Measurements from ENCODE around the gene HABP4. TPM values are rescaled to one million over a fixed set of nuclear protein-coding genes. Genes with fewer than 3 reads are reported as not detected.

Gene HABP4
- total RNA-seq, 4 donors from 2014 or later, result 18.4 to 24.1 (median 20.8) TPM

- intact Hi-C loops (cut with DNase I), result loop anchor here (10.0 kb wide), 1 partner anchor 49 kb away; no protein-coding TSS in a partner anchor
- Histone ChIP-seq H3K27ac (peak overlapping the region in 2 of 3 donors; percentile 64 to 65), H3K27me3 (no peaks in the 10 kb centered on the region), H3K36me3 (no peaks in the 10 kb centered on the region), H3K4me1 (peaks cover 11 to 39% of the 10 kb centered on the region in 2 donors), H3K4me3 (replicated peaks in 1 of 3) (no peak overlapping the region), H3K9me3 (no peaks in the 10 kb centered on the region)
- 77 to 84% methylated on average over 5 of the region's 5 CpGs for WGBS, 2 donors
- no peak for TF ChIP-seq POLR2A (IDR thresholded peaks at IDR 0.05)
- no peak for TF ChIP-seq CTCF (IDR thresholded peaks at IDR 0.05)
- no peak for DNase-seq
Observed at GRCh38 chr9:96515621-96516470, 65.9 kb downstream of the HABP4 start.

- H3K27ac ChIP-seq, result no peak overlapping the region
- TF ChIP-seq CTCF (IDR thresholded peaks at IDR 0.05) (no peak), POLR2A (IDR thresholded peaks at IDR 0.05) (no peak)
- H3K9me3 ChIP-seq, result no peaks in the 10 kb centered on the region
- H3K27me3 ChIP-seq, result no peaks in the 10 kb centered on the region
- peaks cover 14 to 51% of the 10 kb centered on the region in 2 donors for H3K4me1 ChIP-seq
- intact Hi-C loops (cut with DNase I), result loop anchor here (10.0 kb wide), 1 partner anchor 46 kb away; no protein-coding TSS in a partner anchor
- no peaks in the 10 kb centered on the region for H3K36me3 ChIP-seq
- DNase-seq, result no peak
- WGBS, 2 donors, result 92 to 95% methylated on average over 7 of the region's 7 CpGs
- H3K4me3 ChIP-seq (replicated peaks in 1 of 3), result no peak overlapping the region
Observed at GRCh38 chr9:96519095-96519494, 69.1 kb downstream of the HABP4 start.

- no peaks in the 10 kb centered on the region for H3K27me3 ChIP-seq
- H3K4me3 ChIP-seq (replicated peaks in 1 of 3), result no peak overlapping the region
- 50 to 71% methylated on average over 2 of the region's 2 CpGs for WGBS, 2 donors
- H3K4me1 ChIP-seq, result peaks cover 14 to 47% of the 10 kb centered on the region in 2 donors
- TF ChIP-seq CTCF (IDR thresholded peaks at IDR 0.05), result no peak
- TF ChIP-seq POLR2A (IDR thresholded peaks at IDR 0.05), result no peak
- DNase-seq, result no peak
- H3K27ac ChIP-seq, result peak overlapping the region in 2 of 3 donors; percentile 3 to 24
- no peaks in the 10 kb centered on the region for H3K36me3 ChIP-seq
- intact Hi-C loops (cut with DNase I), result loop anchor here (10.0 kb wide), 1 partner anchor 45 kb away; no protein-coding TSS in a partner anchor
- H3K9me3 ChIP-seq, result no peaks in the 10 kb centered on the region
Observed at GRCh38 chr9:96519787-96520186, 69.8 kb downstream of the HABP4 start.

- H3K27me3 ChIP-seq, result no peaks in the 10 kb centered on the region
- peaks cover 10 to 32% of the 10 kb centered on the region in 2 donors for H3K4me1 ChIP-seq
- peak overlapping the region; percentile 36 to 69 (median 60) for H3K27ac ChIP-seq
- TF ChIP-seq CTCF (IDR thresholded peaks at IDR 0.05) (no peak), POLR2A (IDR thresholded peaks at IDR 0.05) (no peak)
- no peak overlapping the region for H3K4me3 ChIP-seq (replicated peaks in 1 of 3)
- H3K36me3 ChIP-seq, result no peaks in the 10 kb centered on the region
- no peaks in the 10 kb centered on the region for H3K9me3 ChIP-seq
- 43 to 51% methylated on average over 4 of the region's 4 CpGs for WGBS, 2 donors
- intact Hi-C loops (cut with DNase I), result no loop called here
- DNase-seq, result no peak
Observed at GRCh38 chr9:96522366-96522765, 72.4 kb downstream of the HABP4 start.

- H3K4me1 ChIP-seq, result peaks cover 10 to 32% of the 10 kb centered on the region in 2 donors
- DNase-seq, result peak; percentile 21 to 22
- H3K4me3 ChIP-seq (replicated peaks in 1 of 3), result no peak overlapping the region
- H3K27ac ChIP-seq, result peak overlapping the region; percentile 36 to 69 (median 61)
- intact Hi-C loops (cut with DNase I), result no loop called here
- WGBS, 2 donors, result 72 to 73% methylated on average over 7 of the region's 7 CpGs
- no peaks in the 10 kb centered on the region for H3K36me3 ChIP-seq
- TF ChIP-seq POLR2A (IDR thresholded peaks at IDR 0.05), result no peak
- no peak for TF ChIP-seq CTCF (IDR thresholded peaks at IDR 0.05)
- no peaks in the 10 kb centered on the region for H3K27me3 ChIP-seq
- H3K9me3 ChIP-seq, result no peaks in the 10 kb centered on the region
Observed at GRCh38 chr9:96523374-96523773, 73.4 kb downstream of the HABP4 start.
